BE2C (cell line): ENCODE measurements around the gene BIRC7.

Experiments
- DNase-seq: peaks from one replicate; pipeline ENCODE4 v3.0.0-alpha.2; 2020
- H3K27me3 ChIP-seq: fragments of 250-450 bp; sonication (Bioruptor Pico); 2 replicates; pipeline ENCODE4 v1.5.1; 2020; ENCODE audit warnings: mild to moderate bottlenecking
- H3K36me3 ChIP-seq: fragments of 250-450 bp; sonication (Bioruptor Pico); 2 replicates; pipeline ENCODE4 v1.5.1; 2020; ENCODE audit warnings: mild to moderate bottlenecking
- H3K4me1 ChIP-seq: fragments of 250-450 bp; sonication (Bioruptor Pico); 2 replicates; pipeline ENCODE4 v1.5.1; 2020
- H3K4me3 ChIP-seq: 2 replicates; pipeline ENCODE4 v1.5.1; 2011; ENCODE audit warnings: low read depth, low read length
- H3K9me3 ChIP-seq: fragments of 250-450 bp; sonication (Bioruptor Pico); 2 replicates; pipeline ENCODE4 v1.5.1; 2020
- CTCF ChIP-seq: IDR thresholded peaks from 2 replicates; pipeline ENCODE4 v1.5.1; 2012; ENCODE audit warnings: mild to moderate bottlenecking, low read depth, low read length

The BIRC7 gene

GRCh38 chr20:63188641-63189321 lies 46.9 kb upstream of the BIRC7 start:
- no peaks in the 10 kb centered on the region for H3K9me3 ChIP-seq
- no peaks in the 10 kb centered on the region for H3K36me3 ChIP-seq
- H3K4me1 ChIP-seq: no peaks in the 10 kb centered on the region
- no peak overlapping the region for H3K4me3 ChIP-seq
- no peaks in the 10 kb centered on the region for H3K27me3 ChIP-seq
- DNase-seq: no peak
- TF ChIP-seq CTCF: no peak

GRCh38 chr20:63189322-63189642 lies 46.4 kb upstream of the BIRC7 start:
- Histone ChIP-seq H3K27me3 (no peaks in the 10 kb centered on the region), H3K9me3 (no peaks in the 10 kb centered on the region), H3K36me3 (no peaks in the 10 kb centered on the region), H3K4me3 (no peak overlapping the region), H3K4me1 (no peaks in the 10 kb centered on the region)
- TF ChIP-seq CTCF: no peak
- no peak for DNase-seq

- no peak for DNase-seq
- TF ChIP-seq CTCF: no peak
- H3K36me3 ChIP-seq: no peaks in the 10 kb centered on the region
- no peaks in the 10 kb centered on the region for H3K27me3 ChIP-seq
- no peak overlapping the region for H3K4me3 ChIP-seq
- H3K4me1 ChIP-seq: no peaks in the 10 kb centered on the region
- H3K9me3 ChIP-seq: no peaks in the 10 kb centered on the region
Observed at GRCh38 chr20:63189846-63190559, 45.7 kb upstream of the BIRC7 start.

GRCh38 chr20:63190828-63191227 lies 44.9 kb upstream of the BIRC7 start:
- H3K27me3 ChIP-seq: no peaks in the 10 kb centered on the region
- H3K9me3 ChIP-seq: no peaks in the 10 kb centered on the region
- H3K36me3 ChIP-seq: peaks cover 5% of the 10 kb centered on the region
- H3K4me3 ChIP-seq: no peak overlapping the region
- DNase-seq: no peak
- no peaks in the 10 kb centered on the region for H3K4me1 ChIP-seq
- no peak for TF ChIP-seq CTCF

GRCh38 chr20:63191400-63191799 lies 44.3 kb upstream of the BIRC7 start:
- no peaks in the 10 kb centered on the region for H3K27me3 ChIP-seq
- no peaks in the 10 kb centered on the region; the same call in 1 of the 2 replicates for H3K4me1 ChIP-seq
- peaks cover 9% of the 10 kb centered on the region for H3K36me3 ChIP-seq
- H3K4me3 ChIP-seq: no peak overlapping the region
- H3K9me3 ChIP-seq: no peaks in the 10 kb centered on the region
- no peak for TF ChIP-seq CTCF
- peak; percentile 55 for DNase-seq

GRCh38 chr20:63192721-63193120 lies 43.0 kb upstream of the BIRC7 start:
- DNase-seq: no peak
- Histone ChIP-seq H3K9me3 (no peaks in the 10 kb centered on the region), H3K4me1 (no peaks in the 10 kb centered on the region; the same call in 1 of the 2 replicates), H3K4me3 (no peak overlapping the region), H3K36me3 (peaks cover 20% of the 10 kb centered on the region), H3K27me3 (no peaks in the 10 kb centered on the region)
- TF ChIP-seq CTCF: no peak
